GM21529 (cell line): ENCODE results near the gene LAMTOR2.
A peak's percentile ranks its signal among the peaks of the same experiment; 100 is the strongest.

Experiments used
- ATAC-seq: cut with Tn5 transposase; IDR thresholded peaks from one replicate; pipeline ENCODE4 v1.9.1; 2021; ENCODE audit not compliant: unreplicated experiment

The LAMTOR2 gene

DNA sequence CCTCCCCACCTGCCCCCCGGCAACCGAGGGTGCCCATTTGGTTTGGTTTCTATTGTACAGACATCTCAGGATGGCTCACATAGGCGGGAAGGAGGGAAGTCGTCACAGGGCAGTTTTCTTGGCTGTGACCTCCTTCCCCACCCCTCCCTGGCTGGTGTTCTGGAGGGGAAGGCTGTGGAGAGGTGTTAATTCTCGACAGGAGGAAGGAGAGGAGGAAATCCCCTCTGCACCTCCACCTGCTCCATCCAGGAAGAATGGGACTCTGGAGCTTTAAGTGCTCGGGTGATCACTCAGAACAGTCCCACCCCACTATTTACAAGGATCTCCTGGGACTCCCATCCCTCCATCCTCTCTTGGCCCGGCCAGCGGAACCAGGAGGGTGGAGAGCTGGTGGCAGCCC lies 20.1 kb downstream of the LAMTOR2 start:
- no peak for ATAC-seq

DNA sequence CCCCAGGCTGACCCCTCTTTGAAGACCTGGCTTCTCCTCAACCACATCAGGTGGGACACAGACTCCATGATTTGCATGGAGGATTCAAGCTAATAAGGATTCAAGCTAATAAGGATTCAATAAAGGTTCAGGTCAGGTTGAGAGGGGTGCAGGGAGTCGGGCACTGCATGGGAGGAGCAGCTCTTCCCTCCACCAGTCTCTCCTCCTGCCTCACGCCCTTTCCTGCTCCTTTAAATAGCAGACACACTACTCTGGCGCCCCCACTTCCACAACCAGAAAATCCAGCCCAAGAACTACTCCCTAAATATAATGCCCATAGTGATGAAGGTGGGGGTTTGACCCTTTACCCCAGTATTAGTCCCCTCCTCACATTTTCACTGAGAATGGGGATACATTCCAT lies 20.6 kb downstream of the LAMTOR2 start:
- ATAC-seq, result no peak

DNA sequence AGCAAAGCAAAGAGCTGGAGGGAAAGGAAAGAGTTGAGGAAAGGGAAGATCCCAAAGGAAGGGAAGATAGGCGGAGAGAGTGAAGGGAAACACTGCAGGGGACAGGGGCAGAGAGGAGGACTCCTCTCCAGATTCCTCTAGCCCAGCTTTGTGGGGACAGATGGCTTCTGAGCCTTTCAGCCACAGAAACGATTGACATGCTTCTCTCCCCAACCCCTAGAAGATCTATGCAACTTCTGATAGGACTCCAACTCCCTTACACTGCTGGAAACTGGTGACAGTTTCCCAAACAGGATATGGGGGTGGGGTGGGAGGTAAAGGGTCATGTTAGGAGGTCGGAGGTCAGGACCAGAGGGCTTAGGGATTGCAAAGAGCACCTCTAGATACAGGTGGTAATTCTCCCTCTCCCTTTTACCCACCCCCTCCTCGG lies 21.2 kb downstream of the LAMTOR2 start:
- no peak for ATAC-seq

DNA sequence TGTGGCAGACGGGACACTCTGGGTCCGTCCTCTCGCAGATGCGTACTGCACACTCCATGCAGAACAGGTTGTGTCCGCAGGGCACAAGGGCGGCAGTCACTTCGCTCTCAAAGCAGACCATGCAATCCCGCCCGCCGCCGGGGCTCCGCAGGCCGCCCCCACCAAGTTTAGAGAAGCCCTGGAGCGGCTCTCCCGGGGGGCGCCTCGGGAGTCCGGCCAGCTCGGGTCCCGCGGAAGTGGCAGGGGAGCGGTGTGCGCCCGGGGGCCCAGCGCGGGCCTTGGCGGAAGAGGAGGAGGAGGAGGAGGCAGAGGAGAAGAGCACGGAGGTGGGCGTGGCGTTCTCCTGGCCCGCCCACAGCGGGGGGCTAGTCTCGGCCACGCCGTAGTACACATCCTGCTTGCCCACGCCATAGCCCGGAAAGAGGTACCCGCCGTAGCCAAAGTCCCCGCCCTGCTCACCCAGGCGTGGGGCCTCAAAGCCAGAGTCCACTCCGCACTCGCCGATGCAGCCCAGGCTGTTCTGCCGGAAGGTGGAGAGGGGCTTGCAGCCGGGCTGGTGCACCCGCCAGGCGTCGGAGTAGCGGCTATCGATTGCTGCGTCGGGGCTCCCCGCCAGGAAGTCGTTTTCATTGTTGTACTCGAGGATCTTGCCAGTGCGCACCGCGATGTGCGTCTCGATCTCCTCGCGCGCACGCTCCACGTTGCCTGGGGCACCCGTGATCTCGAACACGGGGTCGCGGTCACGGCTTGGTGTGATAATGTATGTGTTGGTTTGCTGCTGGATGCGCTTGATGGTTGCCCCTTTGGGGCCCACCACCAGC lies 22.2 kb downstream of the LAMTOR2 start:
- no peak for ATAC-seq

DNA sequence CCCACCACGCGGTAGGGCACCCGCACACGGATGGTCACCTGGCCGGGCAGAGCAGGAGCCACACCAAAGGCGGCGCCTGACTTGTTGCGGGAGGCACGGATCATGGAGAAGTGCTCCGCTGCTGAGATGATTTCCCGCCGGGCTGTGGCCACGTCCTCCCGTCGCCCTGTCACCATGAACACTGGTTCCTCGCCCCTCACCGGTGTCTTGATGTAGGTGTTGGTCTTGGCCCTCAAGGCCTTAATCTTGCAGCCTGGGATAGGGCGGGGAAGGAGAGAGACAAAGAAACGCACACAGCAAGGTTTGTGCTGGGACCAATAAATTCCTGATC lies 22.8 kb downstream of the LAMTOR2 start:
- ATAC-seq, result no peak

DNA sequence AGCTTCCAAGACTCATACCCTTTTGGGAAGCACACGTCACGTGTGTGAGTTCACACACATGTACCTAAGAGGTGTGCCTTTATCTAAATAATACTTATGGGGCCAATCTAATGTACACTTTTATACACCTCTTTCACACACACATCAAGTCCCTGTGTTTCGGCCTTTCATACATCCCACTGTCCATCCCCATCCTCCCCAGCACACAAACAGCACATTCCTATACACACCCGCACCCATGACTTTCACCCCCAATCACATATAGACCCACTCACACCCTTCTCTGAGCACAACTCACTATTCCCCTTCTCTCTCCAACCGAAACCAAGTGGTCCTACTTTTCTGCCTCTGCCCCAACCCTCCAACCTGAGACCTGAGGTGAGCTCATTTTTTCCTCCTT lies 24.1 kb downstream of the LAMTOR2 start:
- ATAC-seq, result no peak

DNA sequence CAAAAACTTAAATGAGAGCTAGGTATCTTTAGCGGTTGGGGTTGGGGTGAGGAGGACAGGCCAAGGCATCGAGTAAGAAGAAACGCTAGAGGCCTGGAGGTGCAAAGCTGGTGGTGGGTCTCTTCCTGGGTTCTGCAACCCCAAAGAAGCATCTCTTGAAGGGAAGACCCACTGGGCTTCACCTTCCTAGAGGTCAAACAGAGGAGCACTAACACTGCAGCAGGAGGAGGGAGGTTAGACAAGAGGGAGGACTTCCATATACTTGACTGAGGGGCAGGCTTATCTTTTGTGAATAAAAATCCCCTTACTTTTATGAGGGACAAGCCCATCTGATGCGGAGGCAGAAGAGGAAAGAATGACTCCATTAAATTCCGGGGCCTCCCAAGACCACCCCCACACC lies 25.2 kb downstream of the LAMTOR2 start:
- ATAC-seq, result no peak

DNA sequence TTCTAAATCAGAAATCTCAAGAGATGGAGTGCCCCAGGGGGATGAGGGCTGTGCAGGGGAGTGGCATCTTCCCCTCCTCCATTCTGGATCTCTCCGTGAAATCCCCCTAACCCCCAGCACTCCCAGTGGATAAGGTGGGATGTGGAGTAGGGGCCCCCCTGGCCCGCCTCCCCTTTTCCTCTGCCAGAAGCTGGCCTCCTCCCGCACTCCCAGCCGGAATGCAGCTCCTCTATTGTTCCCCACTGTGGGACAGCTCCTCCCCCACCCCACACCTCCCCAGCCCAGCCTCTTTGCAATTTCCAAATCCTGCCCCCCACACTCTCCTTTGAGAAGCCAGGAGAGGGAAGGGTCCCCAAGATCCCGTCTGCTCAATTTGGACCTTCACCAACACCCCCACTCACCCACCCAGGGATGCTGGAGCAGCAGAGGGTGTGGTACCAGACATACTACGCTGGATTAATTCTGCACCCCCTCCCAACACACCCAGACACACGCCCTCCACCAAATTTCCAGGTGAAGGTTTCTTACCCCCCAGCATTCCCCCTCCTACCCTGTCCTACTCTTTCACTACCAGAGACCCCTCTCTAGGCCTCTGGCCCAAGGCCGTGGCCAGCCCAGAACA lies 25.8 kb downstream of the LAMTOR2 start:
- ATAC-seq, result no peak

DNA sequence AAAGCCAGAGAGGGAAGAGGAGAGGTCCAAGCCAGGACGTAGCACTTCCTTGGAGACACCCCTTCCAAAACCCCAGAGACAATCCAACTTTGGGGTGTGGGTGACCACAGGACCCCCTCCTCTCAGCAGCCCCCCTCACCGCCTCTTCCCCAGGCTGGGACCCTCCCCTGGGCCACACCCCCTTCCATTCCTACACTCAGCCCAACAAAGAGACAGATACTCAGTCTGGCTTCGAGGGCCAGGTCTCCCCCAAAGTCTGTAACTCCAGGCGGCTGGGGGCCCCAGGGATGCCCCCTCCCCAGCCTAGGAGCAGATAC lies 26.2 kb downstream of the LAMTOR2 start:
- no peak for ATAC-seq

DNA sequence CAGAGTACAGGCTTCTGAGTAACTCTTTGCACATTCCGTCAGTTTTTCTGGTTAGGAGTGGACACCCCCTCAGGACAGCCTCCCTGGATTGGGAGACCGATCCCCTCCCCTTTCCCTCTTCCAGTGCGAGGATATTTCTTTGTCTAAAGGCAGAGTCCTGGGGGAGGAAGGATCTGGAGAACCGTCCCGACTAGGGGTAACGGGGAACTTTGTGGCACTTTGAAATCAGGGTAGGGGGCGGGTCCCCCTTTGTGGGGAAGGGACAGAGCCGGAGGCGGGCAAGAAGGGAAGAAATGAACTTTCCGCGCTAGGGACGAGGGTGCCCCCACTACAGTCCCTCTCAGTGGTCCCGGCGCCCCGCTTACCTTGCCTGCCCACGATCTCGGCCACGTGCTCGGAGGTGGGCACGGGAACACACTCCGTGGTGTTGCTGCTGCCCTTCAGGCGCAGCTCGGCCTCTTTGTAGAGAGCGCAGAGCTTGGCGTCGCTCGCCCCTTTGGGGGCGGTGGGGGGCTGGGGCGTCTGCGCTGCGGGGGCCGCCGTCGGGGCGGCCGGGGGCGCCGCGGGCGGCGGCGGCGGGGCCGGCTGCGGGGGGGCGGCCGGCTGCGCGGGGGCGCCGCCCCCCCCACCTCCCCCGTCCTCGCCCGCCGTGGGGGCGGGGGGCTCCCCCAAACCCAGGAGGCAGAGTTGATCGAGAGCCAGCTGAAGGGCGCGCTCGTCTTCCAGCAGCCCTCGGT lies 26.8 kb downstream of the LAMTOR2 start:
- no peak for ATAC-seq

DNA sequence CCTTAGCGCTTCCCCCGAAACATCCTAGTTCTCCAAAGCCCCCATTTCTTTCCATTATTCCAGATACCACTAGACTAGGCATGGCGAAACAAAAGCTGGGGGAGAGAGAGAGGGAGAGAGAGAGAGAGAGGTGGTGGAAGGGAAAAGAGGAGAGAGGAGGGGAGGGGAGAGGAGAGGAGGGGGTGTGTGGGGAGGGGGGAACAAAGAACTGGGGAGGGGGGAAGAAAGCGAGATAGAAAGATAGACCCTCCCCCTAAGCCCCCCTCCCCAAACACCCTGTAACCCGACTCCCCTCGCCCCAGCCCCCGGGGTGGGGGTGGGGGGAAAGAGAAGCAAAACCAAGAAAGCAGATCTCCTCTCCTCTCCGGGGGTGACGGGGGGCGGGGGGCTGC lies 27.3 kb downstream of the LAMTOR2 start:
- ATAC-seq, result no peak

DNA sequence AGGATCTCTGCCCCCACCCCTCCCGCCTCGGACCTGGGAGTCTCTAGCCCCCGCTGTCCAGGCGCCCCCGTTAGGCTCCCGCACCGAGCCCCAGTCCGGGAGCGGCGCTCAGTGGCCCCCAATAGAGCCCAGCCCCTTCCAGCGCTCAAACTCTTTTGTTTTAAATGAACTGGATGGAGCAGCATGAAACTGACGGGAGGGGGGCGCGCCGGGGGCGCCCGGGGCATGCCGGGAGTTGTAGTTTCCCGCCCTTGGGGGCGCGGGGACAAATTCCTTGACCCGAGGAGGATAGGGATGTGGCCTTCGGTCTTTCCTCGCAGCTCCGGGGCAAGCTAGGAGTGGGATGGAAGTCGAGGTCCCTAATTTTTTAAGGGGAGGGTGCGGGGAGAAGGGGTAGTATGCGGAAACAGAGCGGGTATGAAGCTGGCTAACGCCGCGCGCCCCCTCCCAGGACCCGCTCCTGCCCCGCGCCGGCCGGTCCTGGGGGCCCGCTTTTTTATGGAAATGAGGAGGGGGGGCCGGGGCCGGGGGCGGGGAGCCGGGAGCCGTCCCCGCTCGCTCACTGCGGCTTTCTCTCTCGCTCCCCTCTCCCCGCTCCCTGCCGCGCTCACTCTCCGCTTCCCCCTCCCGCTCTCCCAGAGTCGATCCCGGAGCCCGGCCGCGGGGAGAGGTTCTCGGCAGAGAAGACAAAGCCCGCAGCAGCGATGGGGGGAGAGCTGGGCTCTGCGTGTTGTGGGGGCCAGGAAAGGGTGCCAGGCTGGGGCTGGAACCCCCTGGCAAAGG lies 27.9 kb downstream of the LAMTOR2 start, which contains the start of gene MEX3A:
Gene MEX3A, minus strand, starts transcription at position 157 of the 783 bp plus-strand sequence. CDS start 467 bp downstream, outside the sequence.
- ATAC-seq, result peak; percentile 52

DNA sequence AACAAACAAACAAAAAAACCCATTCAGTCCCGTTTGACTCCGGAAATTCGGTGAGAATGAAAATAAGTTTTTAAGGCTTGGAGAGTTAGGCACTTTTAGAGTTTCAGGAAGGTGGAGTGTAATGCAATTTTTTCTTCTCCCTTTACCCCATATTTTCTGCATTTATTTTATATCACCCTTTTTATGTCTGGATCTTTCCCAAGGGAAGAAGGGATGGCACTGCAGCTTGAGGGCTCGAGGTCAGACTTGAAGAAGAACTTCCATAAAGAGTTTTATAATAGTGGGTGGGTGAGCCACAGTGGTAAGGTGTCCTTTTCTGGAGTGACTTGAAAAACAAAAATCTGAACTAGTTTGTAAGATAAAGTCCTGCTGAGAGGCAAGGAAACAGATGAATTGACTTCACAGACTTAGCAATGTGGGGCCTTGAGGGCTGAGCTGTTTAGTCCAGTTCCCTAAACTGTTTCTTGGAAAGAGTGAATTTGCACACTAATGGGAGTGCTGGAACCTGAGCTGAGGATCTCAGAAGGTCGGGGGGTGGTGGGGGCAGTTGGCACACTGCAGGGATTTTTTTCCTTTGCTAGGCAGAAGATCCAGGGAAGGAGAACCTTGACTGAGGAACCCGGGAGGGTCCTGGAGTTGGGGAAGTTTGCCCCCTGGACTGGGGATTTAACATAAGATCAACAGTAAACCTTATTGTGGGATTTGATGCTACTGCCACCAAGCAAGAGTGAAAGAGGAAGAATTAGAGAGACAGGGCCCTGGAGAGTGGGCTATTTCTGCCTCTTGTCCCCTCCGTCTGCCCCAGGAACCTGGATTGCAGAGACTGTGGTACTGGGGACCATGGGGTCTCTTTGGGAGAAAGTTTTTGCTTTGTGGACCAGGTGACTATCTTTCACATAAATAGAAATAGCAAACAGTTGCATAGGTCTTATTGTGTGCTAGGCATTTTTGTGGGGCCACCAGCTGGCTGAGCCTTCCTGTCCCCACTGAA lies 29.5 kb downstream of the LAMTOR2 start:
- ATAC-seq, result no peak

DNA sequence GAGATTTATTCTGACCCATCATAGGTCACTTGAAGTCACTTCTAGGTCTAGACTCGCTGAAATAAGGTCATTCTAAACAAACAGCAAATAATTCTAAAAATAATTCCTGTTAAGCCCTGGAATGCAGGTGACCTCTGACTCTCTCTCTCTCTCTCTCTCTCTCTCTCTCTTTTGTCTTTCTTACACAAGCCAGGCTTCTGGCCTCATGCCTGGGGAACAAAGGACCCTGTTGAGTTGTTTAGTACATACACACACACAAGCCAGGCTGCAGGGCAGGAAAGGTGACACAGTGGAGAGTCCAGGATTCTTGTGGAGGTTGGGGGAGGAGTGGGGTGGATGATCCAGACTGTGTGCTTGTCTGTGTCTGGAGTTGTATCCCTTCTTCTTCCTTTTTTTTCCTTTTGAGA lies 31.7 kb downstream of the LAMTOR2 start:
- ATAC-seq, result no peak

DNA sequence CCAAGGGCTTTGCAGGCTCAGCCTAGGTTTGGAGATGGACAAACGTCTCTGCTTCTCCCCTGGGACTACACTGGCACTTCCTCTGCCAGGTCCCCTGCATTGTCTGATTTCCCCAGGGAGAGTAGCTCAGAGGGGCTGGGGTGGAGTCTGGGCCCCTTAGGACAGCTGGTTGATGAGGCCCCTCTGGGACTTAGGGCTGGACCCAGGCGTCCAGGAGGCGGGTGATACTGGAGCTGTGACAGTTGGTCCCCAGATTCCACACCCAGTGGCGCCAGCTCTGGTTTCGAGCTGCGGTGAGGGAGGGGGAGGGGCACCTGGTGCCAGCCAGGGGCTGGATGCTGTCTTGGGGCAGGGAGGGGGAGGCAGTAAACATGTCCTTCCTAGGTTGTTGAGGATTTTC lies 35.1 kb downstream of the LAMTOR2 start:
- no peak for ATAC-seq

DNA sequence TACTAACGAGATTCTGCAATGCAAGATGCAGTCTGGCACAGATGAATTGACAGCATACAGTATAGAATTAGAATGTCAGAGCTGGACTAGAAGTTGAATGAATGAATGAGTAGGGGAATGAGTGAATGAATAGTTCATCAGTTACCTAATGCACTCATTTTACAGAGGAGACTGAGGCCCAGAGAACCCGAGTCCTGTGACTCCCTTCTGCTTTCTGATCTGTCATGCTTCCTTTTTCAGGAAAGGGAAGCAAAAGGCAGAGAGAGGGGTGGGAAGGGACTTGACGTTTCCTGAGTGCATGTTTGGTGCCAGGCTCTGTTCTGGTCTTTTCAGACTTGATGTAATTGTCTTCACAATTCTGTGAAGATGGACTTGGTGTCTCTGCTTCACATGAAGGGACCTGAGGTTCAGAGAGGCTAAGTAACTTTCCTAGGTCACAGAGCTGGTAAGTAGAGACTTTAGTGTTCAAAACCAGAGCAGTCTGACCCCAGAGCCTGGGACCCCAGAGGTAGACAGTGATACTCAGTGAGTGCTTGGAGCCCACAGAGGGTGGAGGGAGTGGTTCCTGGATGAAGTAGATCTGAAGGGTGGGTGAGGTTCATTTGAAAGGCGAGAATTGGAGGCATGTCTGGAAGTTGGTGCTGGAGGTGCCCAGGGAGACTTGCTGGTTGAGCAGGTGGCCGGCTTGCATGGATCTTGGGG lies 35.7 kb downstream of the LAMTOR2 start:
- no peak for ATAC-seq

DNA sequence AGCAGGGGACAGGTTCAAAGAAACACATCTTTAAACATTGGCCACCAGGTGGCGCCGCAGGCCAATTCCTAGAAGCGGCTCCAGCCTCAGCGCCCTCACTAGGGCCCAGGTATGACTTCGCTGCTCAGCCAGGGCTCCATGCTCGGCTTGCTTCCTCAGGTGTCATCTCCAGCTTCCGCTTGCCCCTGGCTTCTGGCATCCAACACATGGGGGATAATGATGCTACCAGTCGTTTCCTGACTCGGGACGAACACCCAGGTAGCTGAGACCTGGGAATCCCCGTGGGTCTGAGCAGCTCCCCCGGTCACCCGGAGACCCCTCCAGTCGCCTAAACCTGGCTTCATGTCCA lies 36.2 kb downstream of the LAMTOR2 start:
- no peak for ATAC-seq

DNA sequence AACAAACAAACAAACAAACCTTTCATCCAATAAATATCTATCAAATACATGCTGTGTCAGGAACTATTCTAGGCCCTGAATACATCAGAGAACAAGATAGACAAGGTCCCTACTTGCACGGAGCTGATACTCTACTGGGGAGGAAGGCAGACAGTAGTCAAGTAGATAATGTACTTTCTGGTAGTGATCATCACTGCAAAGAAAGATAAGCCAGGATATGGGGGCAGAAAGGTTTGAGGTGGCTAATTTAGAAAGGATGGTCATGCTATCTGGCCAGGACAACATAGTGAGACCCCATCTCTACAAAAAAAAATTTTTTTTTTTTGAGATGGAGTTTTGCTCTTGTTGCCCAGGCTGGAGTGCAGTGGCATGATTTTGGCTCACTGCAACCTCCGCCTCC lies 37.0 kb downstream of the LAMTOR2 start:
- no peak for ATAC-seq

DNA sequence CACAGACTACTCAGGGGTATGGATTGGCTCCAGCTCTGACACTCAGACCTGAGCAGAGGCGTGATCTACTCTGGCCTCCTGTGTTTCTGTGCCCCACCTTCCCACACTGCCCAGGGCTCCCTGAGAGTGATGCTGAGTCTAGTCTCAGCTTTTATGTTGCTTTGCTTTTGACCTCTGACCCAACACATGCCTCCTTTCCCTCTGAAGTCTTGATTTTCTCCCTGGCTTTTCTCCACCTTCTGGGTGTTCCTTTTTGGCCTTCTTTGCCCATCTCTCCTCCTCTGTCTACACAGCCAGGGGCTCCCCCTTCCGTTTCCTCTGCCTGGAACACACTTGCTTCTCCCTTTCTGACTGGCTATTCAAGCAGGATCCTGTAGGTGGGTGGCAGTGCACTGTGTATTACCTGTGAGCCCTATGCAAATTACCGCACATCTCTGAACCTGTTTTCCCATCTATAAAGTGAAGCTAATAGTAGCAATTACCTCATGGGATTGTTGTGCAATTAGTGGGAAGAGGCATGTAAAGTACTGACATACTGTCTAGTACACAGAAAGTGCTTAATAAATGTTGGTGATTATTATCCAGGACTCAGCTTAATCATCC lies 41.4 kb downstream of the LAMTOR2 start:
- ATAC-seq, result no peak
